Hepatocyte (in vitro differentiated cells): ENCODE measurements around the gene EFNB2.

Source experiments
- CTCF ChIP-seq: fragments of 200-600 bp; sonication (generic); IDR thresholded peaks from 2 replicates; pipeline ENCODE4 v1.5.1; 2016; ENCODE audit warnings: antibody characterized with exemption, mild to moderate bottlenecking; ENCODE audit not compliant: poor library complexity
- EZH2 ChIP-seq: fragments of 200-600 bp; sonication (generic); IDR thresholded peaks from 2 replicates; pipeline ENCODE4 v1.6.1; 2016; ENCODE audit warnings: antibody characterized with exemption, mild to moderate bottlenecking, borderline replicate concordance

GRCh38 chr13:106533101-106533942 lies 2.1 kb downstream of the EFNB2 start:
- TF ChIP-seq CTCF (peak; percentile 53), EZH2 (no peak)
